OCI-LY1 (cell line): Measurements from ENCODE around the gene TTC1.

Experiments
- H2AFZ ChIP-seq: fragments of 200-600 bp; sonication (generic), shearing (Covaris generic); 2 replicates; pipeline ENCODE4 v1.6.0; 2014; ENCODE audit warnings: antibody characterized with exemption, mild to moderate bottlenecking, low read length
- H3F3A ChIP-seq: fragments of 200-600 bp; sonication (generic), shearing (Covaris generic); 2 replicates; pipeline ENCODE4 v1.6.0; 2014; ENCODE audit warnings: mild to moderate bottlenecking, antibody characterized with exemption, low read length, moderate library complexity; ENCODE audit not compliant: insufficient read depth
- H3K27ac ChIP-seq: fragments of 200-600 bp; sonication (generic); 2 replicates; pipeline ENCODE4 v1.5.1; 2014; ENCODE audit warnings: low read length, mixed run types, mild to moderate bottlenecking, low read depth; ENCODE audit not compliant: poor library complexity, severe bottlenecking
- H3K27me3 ChIP-seq: fragments of 200-600 bp; sonication (generic); 2 replicates; pipeline ENCODE4 v1.6.0; 2014; ENCODE audit warnings: antibody characterized with exemption, mild to moderate bottlenecking, low read length, moderate library complexity; ENCODE audit not compliant: insufficient read depth
- H3K36me3 ChIP-seq: fragments of 200-600 bp; sonication (generic); 2 replicates; pipeline ENCODE4 v1.6.1; 2014; ENCODE audit warnings: mild to moderate bottlenecking, antibody characterized with exemption, low read length, moderate library complexity, mixed read lengths; ENCODE audit not compliant: insufficient read depth
- H3K4me1 ChIP-seq: fragments of 200-600 bp; sonication (generic); 2 replicates; pipeline ENCODE4 v1.5.1; 2014; ENCODE audit warnings: mild to moderate bottlenecking, low read length, moderate library complexity; ENCODE audit not compliant: insufficient read depth, severe bottlenecking
- H3K4me2 ChIP-seq: fragments of 200-600 bp; sonication (generic), shearing (Covaris generic); 2 replicates; pipeline ENCODE4 v1.6.1; 2014; ENCODE audit warnings: low read length
- H3K4me3 ChIP-seq: fragments of 200-600 bp; sonication (generic); 2 replicates; pipeline ENCODE4 v1.5.1; 2014; ENCODE audit warnings: low read length, low read depth, mild to moderate bottlenecking, mixed read lengths; ENCODE audit not compliant: poor library complexity, severe bottlenecking
- H3K79me2 ChIP-seq: fragments of 200-600 bp; shearing (Covaris generic); 2 replicates; pipeline ENCODE4 v1.6.1; 2016; ENCODE audit warnings: mixed run types, low read length, mixed read lengths; ENCODE audit not compliant: insufficient read depth
- H3K9ac ChIP-seq: fragments of 200-600 bp; sonication (generic), shearing (Covaris generic); 2 replicates; pipeline ENCODE4 v1.6.1; 2014; ENCODE audit warnings: mild to moderate bottlenecking, low read length, mixed read lengths
- H3K9me2 ChIP-seq: fragments of 200-600 bp; sonication (generic), shearing (Covaris generic); 2 replicates; pipeline ENCODE4 v1.6.1; 2014; ENCODE audit warnings: low read depth, mild to moderate bottlenecking, low read length, mixed read lengths
- H3K9me3 ChIP-seq: fragments of 200-600 bp; shearing (Covaris generic); 2 replicates; pipeline ENCODE4 v1.6.1; 2014; ENCODE audit warnings: low read length, mixed read lengths
- H4K20me1 ChIP-seq: fragments of 200-600 bp; sonication (generic), shearing (Covaris generic); 2 replicates; pipeline ENCODE4 v1.6.0; 2016; ENCODE audit warnings: mild to moderate bottlenecking, low read length; ENCODE audit not compliant: insufficient read depth
- CTCF ChIP-seq: fragments of 200-600 bp; sonication (generic), shearing (Covaris generic); IDR thresholded peaks from 2 replicates; pipeline ENCODE4 v1.5.1; 2017; ENCODE audit warnings: mild to moderate bottlenecking, antibody characterized with exemption, low read length, moderate library complexity, mixed read lengths
- EZH2 ChIP-seq: fragments of 200-600 bp; sonication (generic), shearing (Covaris generic); IDR thresholded peaks from 2 replicates; pipeline ENCODE4 v1.8.0; 2017; ENCODE audit warnings: borderline replicate concordance, mixed run types, mild to moderate bottlenecking, antibody characterized with exemption, low read length, moderate library complexity, mixed read lengths

TTC1 gene

GRCh38 chr5:159990506-159990905 is 18.4 kb upstream of the TTC1 start:
- Histone ChIP-seq H3K27me3 (peaks cover 9% of the 10 kb centered on the region; the same call in 1 of the 2 replicates), H3K9me2 (no peaks in the 10 kb centered on the region)

GRCh38 chr5:159992566-159992965 is 16.4 kb upstream of the TTC1 start:
- Histone ChIP-seq H3K4me1 (peaks cover 2% of the 10 kb centered on the region), H3K27me3 (peaks cover 9% of the 10 kb centered on the region; the same call in 1 of the 2 replicates), H4K20me1 (no peaks in the 10 kb centered on the region), H3K9me3 (0 out of 2 replicates have a peak, but pooled peaks cover 4% of the 10 kb centered on the region), H3K4me2 (no peak overlapping the region), H3K27ac (no peak overlapping the region), H3K9ac (no peak overlapping the region), H3K9me2 (no peaks in the 10 kb centered on the region), H3K36me3 (no peaks in the 10 kb centered on the region), H3K79me2 (no peaks in the 10 kb centered on the region), H3K4me3 (no peak overlapping the region), H2AFZ (no peak overlapping the region), H3F3A (no peaks in the 10 kb centered on the region)
- no peak for TF ChIP-seq EZH2
- no peak for TF ChIP-seq CTCF

More at GRCh38 chr5:159990506-159990905, 18.4 kb upstream of the TTC1 start:
- Histone ChIP-seq H2AFZ (no peak overlapping the region), H4K20me1 (no peaks in the 10 kb centered on the region), H3F3A (no peaks in the 10 kb centered on the region), H3K9me3 (0 out of 2 replicates have a peak, but pooled peaks cover 4% of the 10 kb centered on the region), H3K4me3 (no peak overlapping the region), H3K4me1 (peaks cover 12% of the 10 kb centered on the region), H3K27ac (no peak overlapping the region), H3K9ac (no peak overlapping the region), H3K36me3 (no peaks in the 10 kb centered on the region), H3K4me2 (no peak overlapping the region), H3K79me2 (no peaks in the 10 kb centered on the region)
- TF ChIP-seq EZH2 (no peak), CTCF (no peak)

- TF ChIP-seq EZH2 (no peak), CTCF (no peak)
- Histone ChIP-seq H3K4me3 (no peak overlapping the region), H2AFZ (no peak overlapping the region), H3K27ac (no peak overlapping the region), H3K27me3 (peaks cover 9% of the 10 kb centered on the region; the same call in 1 of the 2 replicates), H4K20me1 (no peaks in the 10 kb centered on the region), H3F3A (no peaks in the 10 kb centered on the region), H3K79me2 (no peaks in the 10 kb centered on the region), H3K9ac (no peak overlapping the region), H3K9me2 (no peaks in the 10 kb centered on the region), H3K4me1 (no peaks in the 10 kb centered on the region), H3K36me3 (no peaks in the 10 kb centered on the region), H3K4me2 (no peak overlapping the region), H3K9me3 (0 out of 2 replicates have a peak, but pooled peaks cover 4% of the 10 kb centered on the region)
Measured at GRCh38 chr5:159993194-159993593, 15.7 kb upstream of the TTC1 start.
